Bone marrow (tissue), 2 donors: ENCODE measurements around the gene GLRA1.
A peak's percentile ranks its signal among the peaks of the same experiment; 100 is the strongest.
"Not testable (repeated sequence)": the region's sequence is repeated elsewhere in the genome, so short reads cannot be mapped to it uniquely, and the experiment has no call there.

Source experiments
- DNase-seq, 2 donors: peaks; one replicate each; lab custom pipeline; 2025; lab: John Stamatoyannopoulos, UW

Gene GLRA1

GRCh38 chr5:151881621-151882225 lies 42.9 kb downstream of the GLRA1 start:
- no peak for DNase-seq

GRCh38 chr5:151880324-151880723 lies 44.3 kb downstream of the GLRA1 start:
- no peak for DNase-seq

GRCh38 chr5:151873701-151874100 lies 51.0 kb downstream of the GLRA1 start:
- DNase-seq: no peak

GRCh38 chr5:151872701-151873100 lies 52.0 kb downstream of the GLRA1 start:
- no peak for DNase-seq

- DNase-seq: no peak
These were observed 53.8 kb downstream of the GLRA1 start for GRCh38 chr5:151870820-151871219.

- no peak for DNase-seq
These were observed 54.4 kb downstream of the GLRA1 start for GRCh38 chr5:151870271-151870670.

- no peak for DNase-seq
These were observed 54.8 kb downstream of the GLRA1 start for GRCh38 chr5:151869843-151870242.

GRCh38 chr5:151868451-151868850 lies 56.2 kb downstream of the GLRA1 start:
- DNase-seq: no peak

- DNase-seq: no peak
These were observed 60.4 kb downstream of the GLRA1 start for GRCh38 chr5:151864061-151864748.

- DNase-seq: no peak
These were observed 61.1 kb downstream of the GLRA1 start for GRCh38 chr5:151863566-151863965.

GRCh38 chr5:151862811-151863472 lies 61.7 kb downstream of the GLRA1 start:
- no peak for DNase-seq

- not testable (repeated sequence) for DNase-seq
These were observed 63.8 kb downstream of the GLRA1 start for GRCh38 chr5:151860867-151861266.

GRCh38 chr5:151856861-151857260 lies 67.8 kb downstream of the GLRA1 start:
- no peak for DNase-seq

GRCh38 chr5:151855701-151856100 lies 69.0 kb downstream of the GLRA1 start:
- no peak for DNase-seq

- DNase-seq: no peak
These were observed 76.8 kb downstream of the GLRA1 start for GRCh38 chr5:151847871-151848270.

GRCh38 chr5:151846765-151847164 lies 77.9 kb downstream of the GLRA1 start:
- DNase-seq: no peak

- DNase-seq: not testable (repeated sequence)
These were observed 91.8 kb downstream of the GLRA1 start for GRCh38 chr5:151832843-151833242.

GRCh38 chr5:151829370-151829769 lies 95.3 kb downstream of the GLRA1 start:
- DNase-seq: no peak

- DNase-seq: peak in 1 of 2 donors; percentile 9
These were observed 99.2 kb downstream of the GLRA1 start for GRCh38 chr5:151825445-151825844.

GRCh38 chr5:151822141-151822540 lies 102.5 kb downstream of the GLRA1 start:
- DNase-seq: no peak

GRCh38 chr5:151820903-151821302 lies 103.7 kb downstream of the GLRA1 start:
- no peak for DNase-seq

GRCh38 chr5:151820271-151820670 lies 104.4 kb downstream of the GLRA1 start:
- DNase-seq: no peak

- no peak for DNase-seq
These were observed 104.8 kb downstream of the GLRA1 start for GRCh38 chr5:151819830-151820229.
